GM04503 (cell line): ENCODE data around the gene SETD6.

Experiments
- DNase-seq: peaks from one replicate; pipeline ENCODE4 v3.0.0-alpha.2; 2012; ENCODE audit warnings: low read depth

The SETD6 gene

DNA sequence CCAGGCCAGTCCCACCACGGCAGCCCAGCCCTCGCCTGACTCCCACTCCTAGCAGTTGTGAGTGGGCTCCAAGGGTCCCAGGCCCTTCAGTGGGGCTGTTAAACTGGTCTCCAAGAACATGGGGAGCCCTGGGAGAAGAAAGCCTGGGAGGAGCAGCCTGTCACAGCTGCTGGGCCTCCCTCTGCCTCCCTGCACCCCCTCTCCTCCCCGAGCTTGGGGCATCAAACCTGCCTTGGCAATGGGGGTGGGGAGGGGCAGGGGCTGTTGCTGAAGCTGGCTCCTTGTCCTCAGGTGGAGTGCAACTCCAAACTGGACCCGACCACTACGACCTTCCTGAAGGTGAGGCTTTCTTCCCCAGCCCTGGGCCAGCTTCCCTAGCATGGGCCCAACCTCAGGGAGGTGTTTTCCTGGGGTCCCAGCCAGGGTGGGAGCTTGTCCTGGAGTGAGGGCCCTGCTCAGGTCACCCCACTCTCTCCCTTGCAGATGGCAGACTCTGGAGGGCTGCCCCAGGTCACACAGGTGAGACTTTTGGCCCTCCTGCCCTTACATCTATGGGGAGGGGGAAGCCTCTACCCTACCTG is 6.6 kb upstream of the SETD6 start:
- no peak for DNase-seq

DNA sequence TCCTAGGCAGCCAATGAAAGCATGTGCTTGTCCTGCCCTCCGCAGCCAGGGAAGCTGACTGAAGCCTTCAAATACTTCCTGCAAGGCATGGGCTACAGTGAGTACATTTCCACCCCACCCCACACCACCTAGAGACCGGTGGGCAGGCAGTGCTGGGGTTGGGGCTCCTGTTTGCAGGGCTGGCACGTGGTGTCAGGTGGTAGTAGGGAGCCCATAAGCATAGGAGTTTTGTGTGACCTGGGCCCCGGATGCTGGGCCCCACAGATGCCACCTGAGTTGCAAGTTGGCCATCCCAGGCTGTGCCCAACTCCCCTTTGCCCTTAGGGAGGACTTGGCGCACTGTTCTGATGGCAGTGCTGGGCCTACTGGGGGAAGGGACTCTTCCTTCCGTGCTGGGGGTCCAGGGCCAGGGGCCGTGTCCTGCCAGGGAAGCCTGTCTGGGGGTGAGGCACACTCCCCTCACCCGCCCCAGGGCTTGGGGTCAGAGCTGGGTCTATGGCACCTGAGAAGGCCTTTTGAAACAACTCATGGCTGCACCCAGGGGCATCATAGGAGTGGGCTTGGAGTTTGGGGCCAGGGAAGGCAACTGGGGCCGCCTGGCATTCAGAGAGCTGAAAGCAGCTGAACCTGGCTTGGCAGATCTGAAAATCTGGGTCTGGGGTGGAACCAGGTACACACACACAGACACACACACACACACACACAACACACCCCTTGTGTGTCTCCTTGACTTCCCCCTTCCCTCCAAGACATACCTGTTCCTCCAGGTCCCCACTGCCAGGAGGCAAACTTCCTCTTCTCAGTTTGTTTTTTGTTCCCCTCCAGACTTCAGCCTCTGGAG is 5.8 kb upstream of the SETD6 start:
- no peak for DNase-seq

DNA sequence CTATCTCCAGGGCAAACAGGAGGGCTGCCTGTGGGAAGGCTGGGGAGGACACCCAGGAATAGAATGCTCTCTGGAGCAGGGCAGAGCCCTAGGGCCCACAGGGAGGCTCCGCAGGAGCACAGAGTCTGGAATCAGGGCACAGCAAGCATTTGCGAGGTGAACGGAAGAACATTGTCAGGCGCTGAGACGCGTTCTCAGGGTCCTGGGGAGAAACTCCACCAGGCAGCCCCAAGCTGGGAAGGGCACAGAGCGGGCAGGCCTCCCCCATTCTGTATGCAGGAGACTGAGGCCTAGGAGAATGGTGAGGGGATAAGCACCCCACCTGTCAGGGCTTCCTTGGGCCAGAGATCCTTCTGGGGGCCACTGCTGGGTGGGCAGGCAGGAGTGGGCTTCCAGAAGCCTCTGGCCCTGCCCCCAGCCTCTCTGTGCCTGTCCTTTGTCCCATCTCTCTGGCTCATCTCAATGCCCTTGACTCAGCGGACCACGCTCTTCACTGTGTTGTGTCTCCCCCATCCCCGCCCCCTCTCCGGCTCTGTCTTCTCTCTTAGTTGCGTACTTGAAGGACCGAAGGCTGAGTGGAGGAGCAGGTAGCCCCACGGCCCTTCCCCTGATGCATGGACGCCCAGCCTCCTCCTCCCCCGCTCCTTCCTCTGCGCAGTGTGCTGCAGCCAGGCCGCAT is 5.1 kb upstream of the SETD6 start:
- no peak for DNase-seq

DNA sequence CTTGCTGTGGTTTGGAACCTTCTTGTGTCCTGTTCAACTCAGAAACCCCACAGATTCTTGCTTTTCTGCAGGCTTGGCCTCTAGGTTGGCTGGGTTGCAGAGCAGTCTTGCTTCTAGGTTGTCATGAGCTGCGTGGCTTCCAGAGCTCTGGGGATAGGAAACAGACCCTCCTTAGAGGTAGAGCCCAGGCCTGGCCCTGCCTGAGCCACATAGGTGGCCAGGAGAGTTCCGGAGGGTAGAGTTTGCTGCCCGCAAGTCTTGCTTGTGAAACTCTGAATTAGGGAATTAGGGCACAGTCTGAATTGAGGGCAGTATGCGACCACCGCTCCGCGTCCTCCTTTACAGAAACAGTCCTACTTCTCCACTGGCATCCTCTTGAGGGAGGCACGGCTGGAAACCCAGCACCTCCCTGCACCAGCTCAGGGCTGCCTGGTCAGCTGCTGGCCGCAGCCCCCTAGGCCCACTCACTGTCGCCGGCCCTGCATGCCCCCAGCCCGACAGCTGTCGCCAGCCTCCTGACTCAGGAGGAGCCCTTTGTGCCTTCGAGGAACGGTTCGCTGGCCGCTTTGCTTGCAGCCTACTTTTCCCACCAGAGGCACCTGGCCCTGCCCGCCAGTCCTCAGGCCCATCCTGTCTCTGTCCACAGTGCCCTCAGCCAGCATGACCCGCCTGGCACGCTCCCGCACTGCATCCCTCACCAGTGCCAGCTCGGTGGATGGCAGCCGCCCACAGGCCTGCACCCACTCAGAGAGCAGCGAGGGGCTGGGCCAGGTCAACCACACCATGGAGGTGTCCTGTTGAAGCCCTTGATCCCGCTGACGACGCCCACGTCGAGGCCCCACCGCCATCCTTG is 4.3 kb upstream of the SETD6 start:
- DNase-seq = no peak

DNA sequence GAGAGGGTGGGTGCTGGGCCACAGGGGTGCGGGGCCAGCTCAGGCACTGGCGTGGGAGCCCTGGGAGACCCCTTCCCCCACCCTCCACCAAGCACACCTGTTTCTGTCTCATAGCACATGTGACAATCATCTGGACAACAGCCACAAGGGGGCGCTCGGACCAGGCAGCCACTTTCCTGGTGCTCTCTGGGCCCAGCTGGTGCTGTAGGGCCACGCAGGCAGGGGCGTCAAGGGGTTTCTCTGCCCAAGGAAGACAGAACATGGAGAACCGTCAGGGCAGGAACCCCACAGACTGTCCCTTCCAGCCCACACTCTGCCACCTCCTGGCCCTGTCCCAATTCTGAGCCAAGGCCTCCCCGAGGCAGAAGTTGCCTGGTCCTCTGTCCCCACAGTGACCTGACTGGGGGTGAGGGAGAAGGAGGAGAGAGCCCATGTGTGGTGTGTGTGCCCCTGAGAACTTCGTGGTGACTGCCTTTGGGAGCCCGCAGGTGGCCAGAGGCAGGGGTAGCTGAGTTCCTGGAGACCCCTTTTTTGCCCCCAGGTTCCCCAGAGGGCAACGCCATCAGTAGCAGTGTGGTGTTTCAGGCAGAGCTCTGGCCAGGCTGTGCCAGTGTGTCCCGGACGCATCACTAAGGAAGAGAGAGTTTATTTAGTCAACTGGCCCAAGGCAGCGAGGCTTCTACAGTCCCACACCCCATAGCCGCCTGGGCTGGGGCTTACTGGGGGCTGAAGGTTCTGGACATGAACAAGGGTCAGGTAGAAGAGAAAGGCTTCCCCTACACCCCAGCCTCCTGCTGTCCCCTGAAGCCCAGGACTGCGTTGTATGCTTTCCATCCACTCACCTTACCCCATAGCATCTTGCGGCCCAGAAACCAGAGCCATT is 3.1 kb upstream of the SETD6 start:
- no peak for DNase-seq

DNA sequence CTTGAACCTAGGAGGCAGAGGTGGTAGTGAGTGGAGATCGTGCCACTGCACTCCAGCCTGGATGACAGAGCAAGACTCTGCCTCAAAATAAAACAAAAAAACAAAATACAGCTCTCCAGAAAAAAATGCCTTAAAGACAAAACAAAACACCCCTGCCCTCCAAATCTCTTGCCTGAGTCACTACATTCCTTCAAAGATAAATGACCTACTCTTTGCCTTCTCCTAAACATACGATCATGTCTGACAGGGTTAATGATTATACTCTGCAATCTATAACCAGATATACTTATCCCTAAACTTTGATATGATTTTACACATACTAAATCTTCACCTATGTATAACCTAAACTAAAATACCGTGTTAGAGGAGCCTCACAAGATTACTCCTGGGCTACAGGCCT is 1.4 kb upstream of the SETD6 start:
- no peak for DNase-seq

DNA sequence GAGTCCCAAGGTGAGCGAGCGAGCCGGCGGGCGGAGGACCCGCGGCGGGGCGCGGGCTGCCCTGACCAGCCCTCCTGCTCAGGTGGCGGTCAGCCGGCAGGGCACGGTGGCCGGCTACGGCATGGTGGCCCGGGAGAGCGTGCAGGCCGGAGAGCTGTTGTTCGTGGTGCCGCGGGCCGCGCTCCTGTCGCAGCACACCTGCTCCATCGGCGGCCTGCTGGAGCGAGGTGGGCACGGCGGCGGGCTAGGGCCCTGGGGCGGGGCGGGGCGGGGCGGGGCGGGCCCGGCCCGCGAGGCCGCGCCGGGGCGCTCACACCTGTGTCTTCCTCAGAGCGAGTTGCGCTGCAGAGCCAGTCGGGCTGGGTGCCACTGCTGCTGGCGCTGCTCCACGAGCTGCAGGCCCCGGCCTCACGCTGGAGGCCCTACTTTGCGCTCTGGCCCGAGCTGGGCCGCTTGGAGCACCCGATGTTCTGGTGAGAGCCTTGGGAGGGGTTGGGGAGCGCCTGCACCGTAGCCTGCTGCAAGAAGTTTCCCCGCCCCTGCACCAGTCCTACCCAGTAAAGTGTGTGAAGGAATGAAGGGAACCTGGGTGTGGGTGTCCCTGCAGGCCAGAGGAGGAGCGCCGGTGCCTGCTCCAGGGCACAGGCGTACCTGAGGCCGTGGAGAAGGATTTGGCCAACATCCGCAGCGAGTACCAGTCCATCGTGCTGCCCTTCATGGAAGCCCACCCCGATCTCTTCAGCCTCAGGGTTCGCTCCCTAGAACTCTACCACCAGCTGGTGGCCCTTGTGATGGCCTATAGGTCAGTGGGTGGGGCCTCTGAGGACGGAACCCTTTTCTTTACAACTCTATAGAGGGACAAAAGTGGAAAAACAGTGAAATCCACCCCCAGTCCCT is 802 bp downstream of the SETD6 start:
- DNase-seq = no peak

DNA sequence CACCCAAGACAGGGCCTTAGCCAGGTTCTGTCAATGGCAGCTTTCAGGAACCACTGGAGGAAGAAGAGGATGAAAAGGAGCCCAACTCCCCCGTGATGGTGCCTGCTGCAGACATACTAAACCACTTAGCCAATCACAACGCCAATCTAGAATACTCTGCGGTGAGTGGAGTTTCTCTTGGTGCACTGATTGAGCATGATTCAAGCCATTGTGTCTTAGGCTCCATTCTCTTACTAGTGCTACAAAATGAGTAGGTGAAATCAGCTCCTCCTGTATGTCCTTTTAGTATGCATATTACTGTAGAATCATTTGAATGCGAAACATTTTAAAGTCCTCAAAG is 1.4 kb downstream of the SETD6 start:
- DNase-seq = no peak

DNA sequence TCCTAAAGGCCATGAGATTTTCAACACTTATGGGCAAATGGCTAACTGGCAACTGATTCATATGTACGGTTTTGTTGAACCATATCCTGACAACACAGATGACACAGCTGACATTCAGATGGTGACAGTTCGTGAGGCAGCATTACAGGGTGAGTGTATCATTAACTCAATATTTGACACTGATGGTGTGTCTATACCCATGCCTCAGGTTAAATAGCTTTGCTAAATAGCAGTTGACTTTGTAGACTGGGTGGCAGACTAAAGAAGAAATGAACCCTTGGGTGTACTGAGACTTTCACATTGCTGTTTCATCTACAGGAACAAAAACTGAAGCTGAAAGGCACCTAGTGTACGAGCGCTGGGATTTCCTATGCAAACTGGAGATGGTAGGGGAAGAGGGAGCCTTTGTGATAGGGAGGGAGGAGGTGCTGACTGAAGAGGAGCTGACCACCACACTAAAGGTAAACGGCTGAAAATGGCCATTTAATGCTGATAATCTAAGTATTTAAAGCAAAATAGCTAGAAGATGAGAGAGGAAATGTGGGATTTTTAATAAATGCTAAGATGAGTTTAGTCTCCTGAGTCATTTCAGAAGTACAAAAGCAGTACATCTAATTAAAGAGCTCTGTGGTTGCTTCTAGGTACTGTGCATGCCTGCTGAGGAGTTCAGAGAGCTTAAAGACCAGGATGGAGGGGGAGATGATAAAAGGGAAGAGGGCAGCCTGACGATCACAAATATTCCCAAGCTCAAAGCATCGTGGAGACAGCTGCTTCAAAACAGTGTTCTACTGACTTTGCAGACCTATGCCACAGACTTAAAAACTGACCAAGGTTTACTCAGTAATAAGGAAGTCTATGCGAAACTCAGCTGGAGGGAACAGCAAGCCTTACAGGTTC is 3.0 kb downstream of the SETD6 start:
- DNase-seq = no peak

DNA sequence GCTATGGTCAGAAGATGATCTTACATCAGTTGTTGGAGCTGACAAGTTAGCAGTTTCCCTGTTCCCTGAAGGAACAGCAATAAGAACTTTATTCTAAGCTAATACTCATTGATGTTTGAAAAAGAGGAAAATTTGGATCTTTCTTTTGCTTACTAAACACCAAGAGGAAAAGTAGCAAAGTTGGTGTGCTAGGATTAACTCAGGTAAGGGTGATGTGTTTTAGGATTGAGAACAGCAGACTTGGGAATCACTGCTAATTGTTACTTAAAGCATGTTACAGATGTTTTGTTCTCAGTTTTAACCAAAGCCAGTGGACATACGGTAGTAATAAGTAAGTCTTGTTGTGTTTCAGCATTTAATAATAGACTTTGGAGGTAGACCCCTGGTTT is 3.7 kb downstream of the SETD6 start:
- DNase-seq = no peak

DNA sequence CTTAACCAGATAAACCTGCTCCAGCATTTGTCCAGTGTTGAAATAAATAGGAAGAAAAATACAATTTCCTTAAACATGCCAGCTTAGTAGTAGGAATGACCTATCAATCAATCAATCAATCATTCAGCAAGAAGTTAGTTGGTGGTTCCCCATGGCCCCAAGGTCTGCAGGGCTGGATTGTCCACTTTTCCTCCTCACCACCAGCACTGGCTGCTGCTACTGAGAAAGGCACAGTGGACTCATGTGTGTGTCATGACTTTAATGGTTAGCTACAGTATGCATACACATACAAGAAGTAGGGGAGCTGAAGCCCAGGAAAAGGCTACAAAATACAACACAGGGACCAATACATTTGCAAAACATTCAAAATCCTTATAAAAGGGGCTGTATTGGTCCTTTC is 4.4 kb downstream of the SETD6 start:
- no peak for DNase-seq

DNA sequence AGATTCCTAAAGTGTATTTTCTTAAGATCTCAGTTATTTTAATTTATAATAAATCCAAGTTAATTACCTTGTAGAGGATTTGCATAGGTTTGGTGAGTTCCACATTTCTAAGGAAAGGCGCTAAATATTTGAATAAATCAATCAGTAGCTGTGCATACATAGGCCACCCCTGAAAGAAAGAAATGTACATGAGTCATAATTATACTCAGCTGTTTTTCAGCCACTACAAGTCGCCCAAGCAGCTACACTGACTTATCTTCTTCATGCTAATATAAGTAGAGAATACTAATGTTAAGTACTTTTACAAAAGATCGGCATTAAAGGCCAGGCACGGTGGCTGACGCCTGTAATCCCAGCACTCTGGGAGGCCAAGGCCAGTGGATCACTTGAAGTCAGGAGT is 14.9 kb downstream of the SETD6 start:
- DNase-seq = no peak

DNA sequence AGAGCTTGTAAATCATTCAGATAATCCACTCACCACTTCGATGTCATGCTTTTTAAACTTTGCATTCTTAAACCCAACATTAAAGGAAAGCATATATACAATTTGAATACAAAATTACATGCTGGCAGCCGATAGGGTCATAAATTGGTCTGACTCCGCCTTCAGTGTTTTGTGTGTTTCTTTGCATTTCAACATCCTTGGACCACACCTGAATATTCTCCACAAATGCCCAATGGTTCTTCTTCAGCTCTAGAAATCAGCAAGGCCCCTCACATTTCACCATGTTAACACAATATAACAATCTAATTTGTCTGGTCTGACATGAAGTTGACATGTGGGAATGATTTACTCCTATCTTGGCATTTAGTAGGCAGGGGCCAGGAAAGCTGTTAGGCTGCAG is 17.1 kb downstream of the SETD6 start:
- DNase-seq = no peak

DNA sequence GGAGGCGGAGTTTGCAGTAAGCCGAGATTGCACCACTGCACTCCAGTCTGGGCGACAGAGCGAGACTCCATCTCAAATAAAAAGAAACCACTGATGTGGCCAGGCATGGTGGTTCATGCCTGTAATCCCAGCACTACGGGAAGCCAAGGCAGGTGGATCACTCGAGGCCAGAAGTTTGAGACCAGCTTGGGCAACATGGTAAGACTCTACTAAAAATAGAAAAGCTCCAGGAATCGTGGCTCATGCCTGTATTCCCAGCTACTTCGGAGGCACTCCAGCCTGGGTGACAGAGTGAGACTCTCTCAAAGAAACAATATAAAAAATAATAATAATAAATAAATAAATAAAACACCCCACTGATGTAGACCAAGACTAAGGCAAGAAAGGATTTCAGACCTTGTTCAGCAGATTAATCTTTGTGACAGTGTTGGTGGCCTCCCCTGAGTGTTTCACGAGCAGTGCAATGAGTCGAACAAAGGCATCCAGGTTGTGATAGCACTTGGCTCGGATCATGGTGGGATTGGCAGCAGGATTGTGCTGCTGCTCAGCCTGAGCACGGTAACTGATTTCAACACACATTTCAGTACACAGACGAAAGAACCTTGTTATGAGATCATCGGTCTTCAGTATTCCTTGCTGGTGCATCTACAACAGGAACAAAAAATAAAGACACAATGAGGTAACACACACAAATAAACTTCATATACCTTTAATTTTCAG is 18.6 kb downstream of the SETD6 start:
- DNase-seq = no peak

DNA sequence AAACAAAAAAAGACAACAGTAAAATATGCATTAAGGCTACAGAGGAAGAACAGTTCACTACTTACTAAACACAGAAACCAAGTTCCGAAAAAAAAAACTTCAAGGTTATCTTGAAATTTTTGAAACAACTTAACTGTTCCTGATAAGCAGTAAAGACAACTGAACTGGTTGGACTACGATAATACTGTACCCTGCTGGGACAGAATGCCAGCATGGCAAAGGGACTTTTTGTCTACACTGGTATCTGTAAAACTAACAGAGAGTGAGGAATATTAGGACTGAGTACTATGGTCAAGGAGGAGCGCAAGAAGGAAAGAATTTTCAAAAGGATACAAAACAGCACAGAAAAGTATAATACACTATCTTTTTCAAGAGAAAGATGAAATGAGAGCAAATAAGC is 19.8 kb downstream of the SETD6 start:
- no peak for DNase-seq

DNA sequence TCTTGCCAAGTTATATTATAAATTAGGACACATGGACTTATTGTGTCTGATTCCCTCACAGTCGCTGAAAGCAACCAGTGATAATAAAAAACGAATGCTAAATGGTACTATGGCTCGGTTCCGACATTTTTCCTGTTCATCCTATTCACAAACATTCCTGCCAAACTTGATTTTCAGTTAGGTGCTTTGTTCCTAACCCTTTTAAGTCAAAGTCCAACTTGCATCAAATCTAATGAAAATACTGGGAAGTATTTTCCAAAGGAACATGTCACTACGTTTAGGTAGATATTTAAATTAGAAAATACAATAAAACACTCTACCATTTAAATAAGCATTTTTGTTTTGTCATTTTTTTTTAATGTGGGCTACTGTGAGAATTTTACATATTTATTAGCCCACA is 21.0 kb downstream of the SETD6 start:
- no peak for DNase-seq

DNA sequence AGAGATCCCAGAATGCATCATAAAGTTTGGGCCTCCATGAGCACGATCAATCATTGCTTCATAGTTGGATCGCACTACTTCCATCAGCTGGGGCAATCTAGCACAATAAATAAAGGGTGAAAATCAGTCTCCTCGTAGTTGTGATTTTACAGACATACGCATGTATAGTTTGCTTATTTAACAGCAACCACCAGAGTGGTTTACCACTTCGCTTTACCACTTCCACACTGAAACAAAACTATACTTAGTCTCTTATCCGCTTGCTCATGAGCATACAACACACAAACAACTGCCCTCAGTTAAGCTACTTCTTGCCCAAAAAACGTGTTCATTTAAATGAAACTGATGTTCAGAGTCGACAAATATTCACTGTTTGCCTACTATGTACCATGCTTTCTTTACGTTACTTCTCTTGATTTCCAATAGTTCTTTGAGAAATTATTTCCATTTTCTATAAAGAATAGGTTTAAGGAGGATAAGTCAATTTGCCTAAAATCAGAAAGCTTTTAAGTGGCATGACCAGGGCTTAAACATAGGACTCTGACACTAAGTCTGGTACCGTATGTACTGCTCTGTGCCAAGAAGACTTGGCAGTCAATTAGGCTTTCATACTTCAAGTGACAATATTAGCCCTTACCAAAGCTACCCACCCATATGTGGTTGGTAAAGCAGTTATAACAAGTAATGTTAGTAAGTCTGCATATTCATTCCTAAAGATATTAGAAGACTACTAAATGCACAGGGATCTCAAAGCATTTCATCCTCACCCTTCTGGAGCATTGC is 22.0 kb downstream of the SETD6 start:
- no peak for DNase-seq

DNA sequence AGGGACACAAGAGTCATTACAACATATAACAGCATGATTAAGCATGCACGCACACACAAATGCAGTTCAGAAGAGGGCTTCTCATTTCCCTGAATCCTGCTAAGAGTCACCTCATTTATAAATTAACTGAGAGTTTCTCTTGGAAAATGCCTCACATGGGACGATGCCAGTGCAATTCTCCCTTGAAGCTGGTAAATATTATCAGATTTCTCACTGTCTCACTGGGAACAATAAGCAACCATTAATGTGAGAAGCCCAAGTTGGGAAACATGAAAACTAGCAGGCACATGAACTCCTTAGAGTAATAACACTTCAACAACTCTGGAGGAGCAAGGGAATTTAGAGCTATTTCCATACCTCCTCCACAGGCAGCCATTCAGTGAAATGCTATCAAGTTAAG is 26.4 kb downstream of the SETD6 start:
- DNase-seq = no peak
